Gastroesophageal sphincter (tissue), 3 donors: ENCODE data around the gene HPN.

Source experiments
- EP300 ChIP-seq: sonication (generic); formaldehyde crosslinking; IDR thresholded peaks from one replicate; pipeline ENCODE4 v1.6.1; 2017; ENCODE audit warnings: antibody characterized with exemption, mild to moderate bottlenecking
- POLR2A ChIP-seq, 2 donors: fragments of 450-650 bp; IDR thresholded peaks; one replicate each; pipeline ENCODE4 v1.6.1; 2017; ENCODE audit warnings: antibody characterized with exemption in 2 of 2, mild to moderate bottlenecking in 2 of 2, moderate library complexity in 1 of 2
- TF ChIP-seq, protein P1 (sequence below), 4 experiments: fragments of 200-600 bp in 2 of 4; fragments of 450-650 bp in 2 of 4; sonication (generic) in 1 of 4; IDR thresholded peaks; one replicate each; pipeline ENCODE4 v1.5.1; 2017 to 2019; ENCODE audit warnings: antibody characterized with exemption in 4 of 4, mild to moderate bottlenecking in 2 of 4, moderate library complexity in 2 of 4

DNA sequence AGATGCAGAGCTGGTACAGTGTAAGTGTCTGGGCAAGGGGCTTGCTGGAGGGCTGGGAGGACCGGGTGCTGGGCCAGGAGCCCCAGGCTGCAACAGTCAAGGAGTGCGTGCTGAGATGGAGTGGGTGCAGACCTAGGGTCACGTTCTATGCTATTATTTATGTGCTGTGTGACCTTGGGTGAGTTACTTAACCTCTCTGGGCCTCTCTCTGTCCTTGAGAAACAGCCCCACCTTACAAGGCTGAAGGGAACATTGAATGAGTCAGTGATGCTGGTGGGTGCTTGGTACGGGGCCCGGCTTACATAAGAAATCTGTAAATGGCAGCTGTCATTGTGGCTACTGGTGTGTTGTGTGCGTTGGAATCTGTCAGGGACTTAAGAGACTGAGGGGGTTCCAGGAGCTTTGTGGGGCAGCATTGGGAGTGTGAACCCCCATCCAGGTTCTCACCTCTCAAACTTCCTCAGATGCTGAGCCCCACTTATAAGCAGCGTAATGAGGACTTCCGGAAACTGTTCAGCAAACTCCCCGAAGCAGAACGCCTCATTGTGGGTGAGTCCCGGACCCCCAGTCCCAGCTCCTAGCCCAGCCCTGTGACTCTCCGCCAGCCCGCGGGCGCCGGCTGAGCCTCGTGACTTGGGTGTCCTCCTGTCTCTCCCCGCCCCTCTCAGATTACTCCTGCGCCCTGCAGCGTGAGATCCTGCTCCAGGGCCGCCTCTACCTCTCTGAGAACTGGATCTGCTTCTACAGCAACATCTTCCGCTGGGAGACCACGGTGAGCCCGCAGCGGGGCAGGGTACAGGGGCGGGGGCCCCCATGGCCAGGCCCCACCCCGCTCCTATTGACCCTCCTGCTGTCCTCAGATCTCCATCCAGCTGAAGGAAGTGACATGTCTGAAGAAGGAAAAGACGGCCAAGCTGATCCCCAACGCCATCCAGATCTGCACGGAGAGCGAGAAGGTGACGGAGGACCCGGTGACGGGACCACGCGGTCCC, 31.8 kb upstream of the HPN start:
- TF ChIP-seq, protein P1, sequence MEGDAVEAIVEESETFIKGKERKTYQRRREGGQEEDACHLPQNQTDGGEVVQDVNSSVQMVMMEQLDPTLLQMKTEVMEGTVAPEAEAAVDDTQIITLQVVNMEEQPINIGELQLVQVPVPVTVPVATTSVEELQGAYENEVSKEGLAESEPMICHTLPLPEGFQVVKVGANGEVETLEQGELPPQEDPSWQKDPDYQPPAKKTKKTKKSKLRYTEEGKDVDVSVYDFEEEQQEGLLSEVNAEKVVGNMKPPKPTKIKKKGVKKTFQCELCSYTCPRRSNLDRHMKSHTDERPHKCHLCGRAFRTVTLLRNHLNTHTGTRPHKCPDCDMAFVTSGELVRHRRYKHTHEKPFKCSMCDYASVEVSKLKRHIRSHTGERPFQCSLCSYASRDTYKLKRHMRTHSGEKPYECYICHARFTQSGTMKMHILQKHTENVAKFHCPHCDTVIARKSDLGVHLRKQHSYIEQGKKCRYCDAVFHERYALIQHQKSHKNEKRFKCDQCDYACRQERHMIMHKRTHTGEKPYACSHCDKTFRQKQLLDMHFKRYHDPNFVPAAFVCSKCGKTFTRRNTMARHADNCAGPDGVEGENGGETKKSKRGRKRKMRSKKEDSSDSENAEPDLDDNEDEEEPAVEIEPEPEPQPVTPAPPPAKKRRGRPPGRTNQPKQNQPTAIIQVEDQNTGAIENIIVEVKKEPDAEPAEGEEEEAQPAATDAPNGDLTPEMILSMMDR (IDR thresholded peaks at IDR 0.05): no peak
- no peak for TF ChIP-seq POLR2A (IDR thresholded peaks at IDR 0.05)
- TF ChIP-seq EP300: no peak
